Mesenchymal stem cell (in vitro differentiated cells and primary cell): ENCODE measurements around the gene RTBDN.

ENCODE experiments used
- DNase-seq: peaks from one replicate; pipeline ENCODE4 v3.0.0-alpha.2; 2013
- H2AFZ ChIP-seq: one replicate; pipeline ENCODE4 v1.6.1; 2013; ENCODE audit warnings: low read depth, mild to moderate bottlenecking, control low read depth, inconsistent platforms, low read length, moderate library complexity
- H2AK5ac ChIP-seq: 2 replicates; pipeline ENCODE4 v1.6.1; 2013; ENCODE audit warnings: low read length, moderate library complexity, mild to moderate bottlenecking, inconsistent platforms; ENCODE audit not compliant: severe bottlenecking
- H2BK120ac ChIP-seq: one replicate; pipeline ENCODE4 v1.6.1; 2013; ENCODE audit warnings: low read depth, mild to moderate bottlenecking, inconsistent platforms, low read length, moderate library complexity
- H2BK12ac ChIP-seq, 2 experiments: one replicate each; pipeline ENCODE4 v1.6.1; 2013; ENCODE audit warnings: inconsistent platforms in 2 of 2, low read length in 2 of 2, mild to moderate bottlenecking in 2 of 2, moderate library complexity in 2 of 2, control low read depth in 1 of 2
- H2BK15ac ChIP-seq: one replicate; pipeline ENCODE4 v1.6.1; 2013; ENCODE audit warnings: mild to moderate bottlenecking, low read depth, inconsistent platforms; ENCODE audit not compliant: poor library complexity, severe bottlenecking
- H2BK5ac ChIP-seq: 2 replicates; pipeline ENCODE4 v1.6.1; 2013; ENCODE audit warnings: low read depth, mild to moderate bottlenecking, low read length, control low read depth, inconsistent platforms; ENCODE audit not compliant: poor library complexity, severe bottlenecking
- H3K14ac ChIP-seq, 2 experiments: one replicate each; pipeline ENCODE4 v1.6.1; 2013; ENCODE audit warnings: inconsistent platforms in 2 of 2, low read length in 2 of 2, control low read depth in 1 of 2, mild to moderate bottlenecking in 1 of 2, moderate library complexity in 1 of 2
- H3K18ac ChIP-seq, 2 experiments: one replicate each; pipeline ENCODE4 v1.6.1; 2013; ENCODE audit warnings: inconsistent platforms in 2 of 2, low read length in 2 of 2, control low read depth in 1 of 2, low read depth in 1 of 2, mild to moderate bottlenecking in 1 of 2
- H3K23ac ChIP-seq, 2 experiments: one replicate each; pipeline ENCODE4 v1.6.1; 2013; ENCODE audit warnings: inconsistent platforms in 2 of 2, low read length in 2 of 2, mild to moderate bottlenecking in 2 of 2, moderate library complexity in 2 of 2, control low read depth in 1 of 2
- H3K27ac ChIP-seq: 2 replicates; pipeline ENCODE4 v1.5.1; 2013; ENCODE audit warnings: mild to moderate bottlenecking, moderate library complexity, low read length, control low read depth, inconsistent platforms; ENCODE audit not compliant: poor library complexity, severe bottlenecking
- H3K27me3 ChIP-seq, 2 experiments: 2 replicates each; pipeline versions ENCODE4 v1.6.1 to v1.7.0; 2013; ENCODE audit warnings: low read length in 2 of 2, mild to moderate bottlenecking in 2 of 2, moderate library complexity in 2 of 2, control low read depth in 1 of 2, inconsistent platforms in 1 of 2; ENCODE audit not compliant: control insufficient read depth in 1 of 2, insufficient read depth in 1 of 2
- H3K36me3 ChIP-seq, 2 experiments: 2 replicates each; pipeline versions ENCODE4 v1.6.1 to v1.7.0; 2013; ENCODE audit warnings: low read length in 2 of 2, control low read depth in 1 of 2, inconsistent platforms in 1 of 2, low read depth in 1 of 2, mild to moderate bottlenecking in 1 of 2; ENCODE audit not compliant: insufficient read depth in 2 of 2, control insufficient read depth in 1 of 2
- H3K4ac ChIP-seq, 2 experiments: one replicate each; pipeline ENCODE4 v1.6.1; 2013; ENCODE audit warnings: inconsistent platforms in 2 of 2, low read length in 2 of 2, mild to moderate bottlenecking in 2 of 2, moderate library complexity in 2 of 2, control low read depth in 1 of 2, low read depth in 1 of 2
- H3K4me1 ChIP-seq: 2 replicates; pipeline ENCODE4 v1.6.1; 2013; ENCODE audit warnings: low read depth, low read length, control low read depth; ENCODE audit not compliant: control insufficient read depth, insufficient read depth
- H3K4me2 ChIP-seq: 2 replicates; pipeline ENCODE4 v1.6.1; 2013; ENCODE audit warnings: low read length, mild to moderate bottlenecking, inconsistent platforms; ENCODE audit not compliant: poor library complexity, severe bottlenecking
- H3K4me3 ChIP-seq, 2 experiments: 2 replicates each; pipeline versions ENCODE4 v1.5.1 to v1.7.0; 2013; ENCODE audit warnings: low read length in 2 of 2, mild to moderate bottlenecking in 2 of 2, control low read depth in 1 of 2, low read depth in 1 of 2; ENCODE audit not compliant: insufficient read depth in 1 of 2
- H3K79me1 ChIP-seq: replicated peaks from 2 replicates; pipeline ENCODE4 v1.6.1; 2013; ENCODE audit warnings: mild to moderate bottlenecking, control low read depth, low read length, inconsistent platforms; ENCODE audit not compliant: poor library complexity, severe bottlenecking
- H3K9ac ChIP-seq: 2 replicates; pipeline ENCODE4 v1.7.0; 2013; ENCODE audit warnings: mild to moderate bottlenecking, low read length, moderate library complexity
- H3K9me3 ChIP-seq: 2 replicates; pipeline ENCODE4 v1.7.0; 2013; ENCODE audit warnings: mild to moderate bottlenecking, low read length; ENCODE audit not compliant: control insufficient read depth
- H4K8ac ChIP-seq: one replicate; pipeline ENCODE4 v1.6.1; 2013; ENCODE audit warnings: inconsistent platforms, mild to moderate bottlenecking, low read length, moderate library complexity
- H4K91ac ChIP-seq: one replicate; pipeline ENCODE4 v1.6.1; 2013; ENCODE audit warnings: mild to moderate bottlenecking, low read length, inconsistent platforms
- WGBS: methylation state at CpG from one replicate; pipeline ENCODE4 v1.1.7; 2013; ENCODE audit warnings: mixed read lengths; 5-methylcytosine and 5-hydroxymethylcytosine counted together

Gene RTBDN

GRCh38 chr19:12871681-12872080, 37.3 kb upstream of the RTBDN start:
- Histone ChIP-seq H3K4me3 (no peak overlapping the region), H2BK12ac (no peak overlapping the region), H3K36me3 (peaks cover 6 to 18% of the 10 kb centered on the region in 2 experiments), H2AFZ (no peak overlapping the region), H2AK5ac (no peak overlapping the region), H3K27ac (no peak overlapping the region), H2BK15ac (no peak overlapping the region), H3K27me3 (peaks cover 4 to 7% of the 10 kb centered on the region in 2 experiments), H3K79me1 (no peaks in the 10 kb centered on the region), H4K8ac (no peak overlapping the region), H2BK120ac (no peak overlapping the region), H3K9ac (no peak overlapping the region), H3K9me3 (no peaks in the 10 kb centered on the region), H3K4ac (no peak overlapping the region), H3K18ac (no peak overlapping the region), H3K23ac (no peak overlapping the region), H3K14ac (no peak overlapping the region), H2BK5ac (no peak overlapping the region), H3K4me1 (peaks cover 10% of the 10 kb centered on the region), H4K91ac (no peak overlapping the region), H3K4me2 (no peak overlapping the region)
- 53% methylated on average over 2 of the region's 3 CpGs for WGBS
- no peak for DNase-seq

GRCh38 chr19:12868540-12869112, 34.2 kb upstream of the RTBDN start:
- no peak overlapping the region for H2AFZ ChIP-seq
- no peak overlapping the region for H3K4me3 ChIP-seq
- H3K27ac ChIP-seq: no peak overlapping the region
- H3K79me1 ChIP-seq: no peaks in the 10 kb centered on the region
- no peak overlapping the region for H2BK5ac ChIP-seq
- no peak overlapping the region for H3K9ac ChIP-seq
- no peak overlapping the region for H2AK5ac ChIP-seq
- no peak overlapping the region for H3K4ac ChIP-seq
- no peak overlapping the region for H3K18ac ChIP-seq
- 94% methylated on average over 10 of the region's 10 CpGs for WGBS
- H2BK12ac ChIP-seq: no peak overlapping the region
- H3K14ac ChIP-seq: no peak overlapping the region
- no peak overlapping the region for H2BK15ac ChIP-seq
- peaks cover 10% of the 10 kb centered on the region for H3K4me1 ChIP-seq
- H3K9me3 ChIP-seq: no peaks in the 10 kb centered on the region
- peaks cover 4 to 6% of the 10 kb centered on the region in 2 experiments for H3K27me3 ChIP-seq
- no peak overlapping the region for H4K91ac ChIP-seq
- no peak overlapping the region for H2BK120ac ChIP-seq
- H3K4me2 ChIP-seq: no peak overlapping the region
- no peak for DNase-seq
- H3K36me3 ChIP-seq: peaks cover 0 to 7% of the 10 kb centered on the region in 2 experiments
- no peak overlapping the region for H4K8ac ChIP-seq
- no peak overlapping the region for H3K23ac ChIP-seq

GRCh38 chr19:12867120-12868099, 33.0 kb upstream of the RTBDN start:
- H3K4me3 ChIP-seq: peak overlapping the region; percentile 31 to 66
- H2BK120ac ChIP-seq: no peak overlapping the region
- no peak overlapping the region for H3K27ac ChIP-seq
- H3K9ac ChIP-seq: peak overlapping the region; percentile 26
- H3K4me2 ChIP-seq: peak overlapping the region; percentile 26
- no peaks in the 10 kb centered on the region for H3K9me3 ChIP-seq
- H3K18ac ChIP-seq: no peak overlapping the region
- H4K8ac ChIP-seq: peak overlapping the region; percentile 33
- H2BK15ac ChIP-seq: no peak overlapping the region
- H3K4me1 ChIP-seq: peaks cover 7% of the 10 kb centered on the region
- no peak overlapping the region for H3K23ac ChIP-seq
- peak; percentile 75 for DNase-seq
- H4K91ac ChIP-seq: peak overlapping the region; percentile 4
- WGBS: 13% methylated on average over 45 of the region's 51 CpGs
- H3K14ac ChIP-seq: no peak overlapping the region
- H3K4ac ChIP-seq: no peak overlapping the region
- H3K79me1 ChIP-seq: no peaks in the 10 kb centered on the region
- no peak overlapping the region for H2BK5ac ChIP-seq
- no peak overlapping the region for H2BK12ac ChIP-seq
- H2AK5ac ChIP-seq: no peak overlapping the region
- peaks cover 4 to 8% of the 10 kb centered on the region in 2 experiments for H3K27me3 ChIP-seq
- peak overlapping the region; percentile 96 for H2AFZ ChIP-seq
- H3K36me3 ChIP-seq: no peaks in the 10 kb centered on the region

DNA sequence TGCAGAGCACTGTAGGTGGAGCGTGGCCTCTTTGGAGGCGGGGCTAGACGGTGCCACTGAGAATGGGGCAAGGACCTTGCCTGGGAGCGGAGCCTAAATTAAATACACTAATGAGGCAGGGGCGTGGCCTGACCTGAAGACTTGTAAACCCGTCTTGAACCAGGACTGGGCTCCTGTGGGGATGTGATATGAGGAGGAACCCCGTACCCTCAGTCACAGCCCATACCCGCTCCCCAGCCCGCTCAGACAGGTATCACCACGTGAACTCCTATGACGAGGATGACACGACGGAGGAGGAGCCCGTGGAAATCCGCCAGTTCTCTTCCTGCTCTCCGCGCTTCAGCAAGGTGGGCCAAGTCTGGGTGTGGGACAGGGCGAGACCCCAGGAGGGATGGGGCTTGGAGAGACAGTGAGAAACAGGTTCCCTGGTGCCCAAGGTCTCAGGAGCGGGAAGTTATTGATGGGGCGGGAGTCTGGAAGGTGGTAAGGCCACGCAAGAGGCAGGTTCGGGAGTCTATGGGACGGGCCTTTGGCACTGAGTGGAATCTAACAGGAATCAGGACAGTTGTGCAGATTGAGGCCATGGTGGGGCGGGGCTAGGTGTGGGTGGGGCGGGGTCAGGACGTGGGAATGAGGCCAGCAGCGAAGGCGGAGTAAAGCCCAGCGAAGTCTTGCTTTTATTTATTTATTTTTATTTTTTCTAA, 32.2 kb upstream of the RTBDN start:
- Histone ChIP-seq H3K14ac (no peak overlapping the region), H3K36me3 (no peaks in the 10 kb centered on the region), H2BK5ac (no peak overlapping the region), H3K4ac (no peak overlapping the region), H3K4me2 (no peak overlapping the region), H2AK5ac (no peak overlapping the region), H3K27ac (no peak overlapping the region), H2BK15ac (no peak overlapping the region), H2BK120ac (no peak overlapping the region), H3K9me3 (no peaks in the 10 kb centered on the region), H3K18ac (no peak overlapping the region), H3K4me1 (peaks cover 7% of the 10 kb centered on the region), H3K23ac (no peak overlapping the region), H3K27me3 (peaks cover 4 to 10% of the 10 kb centered on the region in 2 experiments), H4K91ac (no peak overlapping the region), H3K79me1 (no peaks in the 10 kb centered on the region), H3K9ac (no peak overlapping the region), H4K8ac (no peak overlapping the region), H2BK12ac (no peak overlapping the region), H2AFZ (no peak overlapping the region), H3K4me3 (no peak overlapping the region)
- 88% methylated on average over 24 of the region's 29 CpGs for WGBS
- DNase-seq: no peak
